ENCODE data around the gene KLHL9. TPM values are rescaled to one million over a fixed set of nuclear protein-coding genes. Genes with fewer than 3 reads are reported as not detected.

The KLHL9 gene
- total RNA-seq, 1 donor from 2014 or later, result 38.7 TPM

DNA sequence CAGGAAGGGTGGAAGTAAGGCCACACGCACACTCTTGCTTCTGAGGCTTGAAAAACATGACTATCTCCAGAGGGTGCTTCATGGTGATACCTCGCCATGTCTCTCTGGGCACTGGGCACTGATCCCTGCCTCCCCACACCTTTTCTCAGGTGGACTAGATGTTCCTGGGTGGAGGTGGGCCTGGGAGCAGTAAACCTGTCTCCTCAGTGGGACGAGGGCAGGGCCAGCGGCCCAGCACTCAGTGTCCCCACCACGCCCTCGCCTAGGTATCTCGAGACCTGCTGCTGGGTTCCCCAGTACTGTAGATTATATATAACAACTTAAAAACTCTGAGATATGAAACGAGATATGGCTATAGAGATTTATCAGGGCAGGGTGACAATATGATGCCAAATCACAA is 27.1 kb upstream of the KLHL9 start:
- no peaks in the 10 kb centered on the region for H3K4me1 Mint-ChIP-seq (ENCODE audit: low read depth, unreplicated experiment)
- H3K9me3 Mint-ChIP-seq (ENCODE audit: unreplicated experiment), result peaks cover 2% of the 10 kb centered on the region
- no peak overlapping the region for H3K4me3 Mint-ChIP-seq (ENCODE audit: unreplicated experiment)
- H3K27ac Mint-ChIP-seq (ENCODE audit: unreplicated experiment), result no peak overlapping the region
- H3K36me3 Mint-ChIP-seq (ENCODE audit: unreplicated experiment), result no peaks in the 10 kb centered on the region
- no peak for DNase-seq
- TF ChIP-seq, protein P1, sequence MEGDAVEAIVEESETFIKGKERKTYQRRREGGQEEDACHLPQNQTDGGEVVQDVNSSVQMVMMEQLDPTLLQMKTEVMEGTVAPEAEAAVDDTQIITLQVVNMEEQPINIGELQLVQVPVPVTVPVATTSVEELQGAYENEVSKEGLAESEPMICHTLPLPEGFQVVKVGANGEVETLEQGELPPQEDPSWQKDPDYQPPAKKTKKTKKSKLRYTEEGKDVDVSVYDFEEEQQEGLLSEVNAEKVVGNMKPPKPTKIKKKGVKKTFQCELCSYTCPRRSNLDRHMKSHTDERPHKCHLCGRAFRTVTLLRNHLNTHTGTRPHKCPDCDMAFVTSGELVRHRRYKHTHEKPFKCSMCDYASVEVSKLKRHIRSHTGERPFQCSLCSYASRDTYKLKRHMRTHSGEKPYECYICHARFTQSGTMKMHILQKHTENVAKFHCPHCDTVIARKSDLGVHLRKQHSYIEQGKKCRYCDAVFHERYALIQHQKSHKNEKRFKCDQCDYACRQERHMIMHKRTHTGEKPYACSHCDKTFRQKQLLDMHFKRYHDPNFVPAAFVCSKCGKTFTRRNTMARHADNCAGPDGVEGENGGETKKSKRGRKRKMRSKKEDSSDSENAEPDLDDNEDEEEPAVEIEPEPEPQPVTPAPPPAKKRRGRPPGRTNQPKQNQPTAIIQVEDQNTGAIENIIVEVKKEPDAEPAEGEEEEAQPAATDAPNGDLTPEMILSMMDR (IDR thresholded peaks at IDR 0.05; ENCODE audit: partially characterized antibody, unreplicated experiment), result no peak
- no peaks in the 10 kb centered on the region for H3K27me3 Mint-ChIP-seq (ENCODE audit: unreplicated experiment)

DNA sequence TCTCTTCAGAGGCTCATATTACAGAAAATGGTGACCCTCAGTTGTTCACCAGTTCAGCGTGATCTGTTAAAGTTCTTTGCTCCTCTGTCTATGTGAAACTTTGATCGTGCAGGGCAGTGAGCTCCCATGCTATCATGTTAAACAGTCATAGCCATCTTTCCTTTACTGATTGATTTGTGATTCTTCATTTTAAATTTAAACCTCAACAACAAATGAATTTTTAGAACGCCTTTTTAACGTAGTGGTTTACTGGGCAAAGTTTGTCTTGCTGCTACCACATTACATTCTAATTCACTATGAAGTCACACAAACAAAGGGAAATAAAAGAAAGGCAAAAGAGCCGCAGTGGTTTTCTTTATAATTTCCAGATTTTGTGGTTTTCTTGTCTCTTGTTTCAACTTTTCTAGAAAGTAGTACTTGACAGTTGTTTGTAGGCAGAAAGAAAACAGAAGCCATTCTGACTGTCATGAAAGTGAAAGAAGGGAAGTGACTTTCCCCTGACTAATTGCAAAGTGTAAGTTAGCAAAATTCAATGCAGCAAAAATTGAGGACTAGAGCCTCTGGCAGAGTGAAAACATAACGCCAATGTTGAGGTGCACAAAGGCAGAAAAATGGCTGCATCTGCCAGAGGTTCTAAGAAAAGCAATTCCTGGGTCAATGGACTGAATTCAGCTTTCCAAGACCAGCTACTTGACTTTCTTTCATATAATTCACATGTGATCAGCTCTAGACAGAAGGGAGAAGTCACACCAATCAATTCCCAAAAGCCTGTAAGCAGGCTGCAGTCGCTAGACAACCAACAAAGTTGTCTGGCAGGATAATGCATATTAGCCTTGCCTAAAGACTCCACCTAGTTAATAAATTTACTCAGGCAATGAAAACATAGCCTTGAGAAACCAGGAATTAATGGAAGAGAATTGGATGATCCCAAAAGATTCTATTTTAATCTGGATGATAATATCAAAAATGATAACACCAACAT is 22.6 kb upstream of the KLHL9 start:
- no peak for DNase-seq
- TF ChIP-seq, protein P1 (IDR thresholded peaks at IDR 0.05; ENCODE audit: partially characterized antibody, unreplicated experiment), result no peak
- Mint-ChIP-seq H3K36me3 (ENCODE audit: unreplicated experiment) (no peaks in the 10 kb centered on the region), H3K27me3 (ENCODE audit: unreplicated experiment) (no peaks in the 10 kb centered on the region), H3K4me3 (ENCODE audit: unreplicated experiment) (no peak overlapping the region), H3K27ac (ENCODE audit: unreplicated experiment) (no peak overlapping the region), H3K9me3 (ENCODE audit: unreplicated experiment) (peaks cover 2% of the 10 kb centered on the region), H3K4me1 (ENCODE audit: low read depth, unreplicated experiment) (no peaks in the 10 kb centered on the region)

DNA sequence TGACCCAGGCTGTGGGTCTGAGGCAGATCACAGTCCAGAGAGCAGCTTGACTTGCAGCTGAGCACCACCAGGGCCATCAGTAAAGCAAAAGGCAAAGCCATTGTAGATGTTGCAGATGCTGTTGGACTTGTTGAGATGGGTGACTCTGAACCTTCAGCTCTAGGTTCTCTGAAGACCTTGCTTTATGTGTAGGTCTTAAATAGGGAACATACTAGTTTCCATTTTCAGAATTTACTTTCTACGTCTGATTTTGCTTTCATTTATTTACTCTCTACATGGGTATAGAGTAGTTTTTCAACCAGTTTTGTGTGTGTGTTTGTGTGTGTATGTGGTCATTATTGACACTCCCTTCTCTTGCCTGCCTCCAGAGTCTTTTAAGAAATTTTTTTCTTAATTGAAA is 15.6 kb upstream of the KLHL9 start, which contains the start of gene IFNA6:
IFNA6 (minus strand) TSS at position 101 of the 400 bp plus-strand sequence; CDS start at position 101, 0 bp downstream.
- Mint-ChIP-seq H3K36me3 (ENCODE audit: unreplicated experiment) (no peaks in the 10 kb centered on the region), H3K4me1 (ENCODE audit: low read depth, unreplicated experiment) (no peaks in the 10 kb centered on the region), H3K27me3 (ENCODE audit: unreplicated experiment) (no peaks in the 10 kb centered on the region), H3K4me3 (ENCODE audit: unreplicated experiment) (no peak within 1 kb of the TSS), H3K9me3 (ENCODE audit: unreplicated experiment) (peaks cover 2% of the 10 kb centered on the region), H3K27ac (ENCODE audit: unreplicated experiment) (no peak within 1 kb of the TSS)
- no peak for DNase-seq
- TF ChIP-seq, protein P1 (IDR thresholded peaks at IDR 0.05; ENCODE audit: partially characterized antibody, unreplicated experiment), result no peak

DNA sequence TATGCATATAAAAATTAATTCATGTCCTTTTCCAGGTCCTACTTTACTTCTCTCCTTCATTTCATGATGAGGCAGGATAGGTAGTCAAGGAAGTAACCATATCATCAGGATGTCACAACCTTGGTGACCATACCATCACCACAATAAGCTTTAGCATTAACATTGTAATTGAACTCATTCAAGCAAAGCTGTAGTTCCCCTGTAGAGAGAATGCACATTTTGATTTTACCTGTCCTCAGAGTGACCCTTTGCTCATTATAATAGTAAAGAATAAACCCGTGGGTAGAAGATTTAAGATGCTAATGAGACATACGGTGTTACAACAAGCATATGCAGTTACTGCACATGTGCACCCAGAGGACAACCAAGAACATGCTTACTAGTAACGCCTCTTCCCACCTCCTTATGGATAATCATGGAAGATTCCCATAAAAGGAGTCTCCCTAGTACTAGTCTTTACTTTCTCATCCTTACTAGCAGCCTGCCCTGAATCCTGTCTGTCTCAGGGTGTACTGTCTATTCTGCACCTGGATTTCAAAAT is 13.3 kb upstream of the KLHL9 start:
- Mint-ChIP-seq H3K4me3 (ENCODE audit: unreplicated experiment) (no peak overlapping the region), H3K36me3 (ENCODE audit: unreplicated experiment) (no peaks in the 10 kb centered on the region)
- TF ChIP-seq, protein P1 (IDR thresholded peaks at IDR 0.05; ENCODE audit: partially characterized antibody, unreplicated experiment), result no peak

DNA sequence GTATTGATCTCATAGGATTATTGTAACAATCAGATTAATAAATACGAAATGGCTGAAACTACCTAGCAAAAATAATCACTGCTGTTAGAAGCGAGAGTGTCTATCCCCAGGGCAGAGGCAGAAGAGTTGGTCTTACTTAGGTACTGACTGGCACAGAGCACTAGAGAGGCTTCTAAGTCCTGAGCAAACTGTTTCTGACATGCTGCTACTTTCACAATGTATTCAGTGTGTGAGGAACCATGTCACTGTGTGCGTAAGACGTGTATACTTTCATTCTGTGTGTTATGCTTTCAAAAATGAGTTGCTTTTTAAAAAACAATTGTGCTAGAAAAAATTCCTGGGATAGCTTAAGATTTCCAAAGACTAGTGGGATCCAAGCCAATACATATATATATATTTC is 5.5 kb upstream of the KLHL9 start:
- H3K27ac Mint-ChIP-seq (ENCODE audit: unreplicated experiment), result no peak overlapping the region
- no peak overlapping the region for H3K4me3 Mint-ChIP-seq (ENCODE audit: unreplicated experiment)
- TF ChIP-seq, protein P1 (IDR thresholded peaks at IDR 0.05; ENCODE audit: partially characterized antibody, unreplicated experiment), result no peak
- DNase-seq, result no peak
- no peaks in the 10 kb centered on the region for H3K4me1 Mint-ChIP-seq (ENCODE audit: low read depth, unreplicated experiment)
- H3K9me3 Mint-ChIP-seq (ENCODE audit: unreplicated experiment), result no peaks in the 10 kb centered on the region
- no peaks in the 10 kb centered on the region for H3K36me3 Mint-ChIP-seq (ENCODE audit: unreplicated experiment)
- H3K27me3 Mint-ChIP-seq (ENCODE audit: unreplicated experiment), result peaks cover 1% of the 10 kb centered on the region

More for the DNA sequence above, 13.3 kb upstream of the KLHL9 start:
- H3K27ac Mint-ChIP-seq (ENCODE audit: unreplicated experiment), result no peak overlapping the region
- H3K9me3 Mint-ChIP-seq (ENCODE audit: unreplicated experiment), result peaks cover 2% of the 10 kb centered on the region
- no peaks in the 10 kb centered on the region for H3K27me3 Mint-ChIP-seq (ENCODE audit: unreplicated experiment)
- H3K4me1 Mint-ChIP-seq (ENCODE audit: low read depth, unreplicated experiment), result no peaks in the 10 kb centered on the region
- DNase-seq, result no peak

All from glutamatergic neuron (in vitro differentiated cells).